ENCODE measurements around the gene MUL1. TPM values are rescaled to one million over a fixed set of nuclear protein-coding genes. Genes with fewer than 3 reads are reported as not detected.
"Not testable (repeated sequence)": the region's sequence is repeated elsewhere in the genome, so short reads cannot be mapped to it uniquely, and the experiment has no call there.

MUL1 gene
- polyA plus RNA-seq, 4 donors = 35.8 to 39.9 (median 37.9) TPM

DNA sequence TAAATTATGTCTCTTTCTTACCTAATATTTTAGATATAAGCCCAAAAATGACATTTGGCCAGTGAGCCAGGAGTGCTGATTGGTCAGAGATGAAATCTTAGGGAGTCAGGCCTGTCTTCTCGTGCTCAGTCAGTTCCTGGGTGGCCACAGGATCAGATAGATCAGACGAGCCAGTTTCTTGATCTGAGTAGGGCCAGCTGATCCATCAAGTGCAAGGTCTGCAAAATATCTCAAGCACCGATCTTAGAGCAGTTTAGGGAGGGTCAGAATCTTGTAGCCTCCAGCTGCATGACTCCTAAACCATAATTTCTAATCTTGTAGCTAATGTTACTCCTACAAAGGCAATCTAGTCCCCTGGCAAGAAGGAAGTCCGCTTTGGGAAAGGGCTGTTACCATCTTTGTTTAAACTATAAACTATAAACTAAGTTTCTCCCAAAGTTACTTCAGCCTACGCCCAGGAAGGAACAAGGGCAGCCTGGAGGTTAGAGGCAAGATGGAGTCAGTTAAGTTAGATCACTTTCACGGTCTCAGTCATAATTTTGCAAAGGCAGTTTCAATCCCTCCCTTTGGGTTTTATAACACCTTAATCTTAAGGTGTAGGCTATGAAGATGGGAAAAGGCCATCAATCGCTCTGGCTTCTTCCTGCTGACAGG is 11.8 kb upstream of the MUL1 start:
- not testable (repeated sequence) for DNase-seq (ENCODE audit: low read depth in 4 of 4, low spot score in 3 of 4)

DNA sequence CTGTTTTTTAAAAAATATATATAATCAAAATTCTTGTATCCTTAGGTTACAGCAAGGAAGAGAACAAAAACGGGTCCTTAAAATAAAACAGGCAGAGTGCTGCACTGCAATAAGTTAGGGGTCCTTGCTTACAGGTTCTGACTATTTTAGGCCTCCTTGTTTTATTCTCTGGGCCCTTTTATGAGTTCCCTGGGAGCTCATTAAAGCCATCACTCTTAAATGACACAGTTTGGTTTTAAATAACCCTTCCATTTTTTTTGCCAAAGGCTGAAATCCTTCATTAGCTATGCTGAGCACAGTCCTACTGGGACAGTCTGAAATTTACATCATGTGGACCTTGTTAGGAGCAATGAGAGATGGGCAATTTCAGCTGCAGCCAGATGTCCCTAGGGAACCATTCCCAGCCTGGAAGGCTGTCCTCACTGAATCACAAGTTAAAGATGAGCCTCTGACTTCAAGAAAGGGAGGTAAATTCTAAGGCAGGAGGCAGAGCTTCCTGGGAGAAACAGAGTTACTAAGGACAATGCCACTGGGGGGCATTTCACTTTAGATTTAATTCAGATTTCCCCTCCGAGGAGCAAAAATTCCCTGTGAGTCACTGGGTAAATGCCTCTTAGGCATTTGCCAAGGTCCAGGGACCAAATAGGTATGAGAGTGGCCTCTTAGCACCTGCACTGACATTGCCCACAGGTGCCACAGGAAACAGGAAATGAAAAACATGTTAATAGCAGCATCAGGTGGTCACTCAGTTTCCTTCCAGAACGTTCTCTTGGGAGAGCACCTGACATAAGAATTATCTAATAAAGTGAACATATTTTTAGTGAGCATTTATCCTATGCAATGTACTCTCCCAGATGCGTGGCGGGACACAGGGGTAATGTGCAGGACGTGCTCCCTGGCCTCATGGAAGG is 3.8 kb upstream of the MUL1 start:
- no peak for DNase-seq (ENCODE audit: low read depth in 4 of 4, low spot score in 3 of 4)

DNA sequence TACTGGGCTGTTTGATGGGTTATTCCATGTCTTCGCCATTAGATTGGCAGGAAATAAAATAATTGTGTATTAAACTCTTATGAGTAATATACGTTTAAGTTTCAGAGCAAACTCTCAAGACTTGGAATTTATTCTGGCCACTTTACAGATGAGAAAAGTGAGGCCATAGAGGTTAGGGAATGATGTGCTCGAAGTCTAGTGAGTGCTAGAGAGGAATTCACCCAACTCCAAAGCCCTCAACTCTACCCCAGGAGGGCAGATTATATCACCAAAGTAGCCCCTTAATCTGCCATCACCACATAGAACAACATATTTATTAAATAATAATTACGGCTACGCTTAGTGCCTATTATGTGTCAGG is 440 bp upstream of the MUL1 start:
- no peak for DNase-seq (ENCODE audit: low read depth in 4 of 4, low spot score in 3 of 4)

DNA sequence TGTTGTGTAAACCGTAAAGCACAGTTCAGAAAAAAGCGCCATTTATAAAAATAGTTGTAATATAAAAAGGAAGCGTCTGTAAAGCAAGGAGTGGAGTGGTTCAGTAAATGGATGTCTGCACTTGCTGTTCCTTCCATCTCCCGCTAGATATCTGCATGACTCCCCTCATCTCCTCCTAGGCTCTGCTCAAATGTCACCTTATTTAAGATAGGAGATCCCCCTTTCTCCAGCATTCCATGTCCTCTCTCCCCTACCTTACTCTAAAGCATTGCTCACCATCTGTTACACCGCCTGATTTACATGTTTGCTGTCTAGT is 745 bp downstream of the MUL1 start:
- DNase-seq (ENCODE audit: low read depth in 4 of 4, low spot score in 3 of 4) = no peak

DNA sequence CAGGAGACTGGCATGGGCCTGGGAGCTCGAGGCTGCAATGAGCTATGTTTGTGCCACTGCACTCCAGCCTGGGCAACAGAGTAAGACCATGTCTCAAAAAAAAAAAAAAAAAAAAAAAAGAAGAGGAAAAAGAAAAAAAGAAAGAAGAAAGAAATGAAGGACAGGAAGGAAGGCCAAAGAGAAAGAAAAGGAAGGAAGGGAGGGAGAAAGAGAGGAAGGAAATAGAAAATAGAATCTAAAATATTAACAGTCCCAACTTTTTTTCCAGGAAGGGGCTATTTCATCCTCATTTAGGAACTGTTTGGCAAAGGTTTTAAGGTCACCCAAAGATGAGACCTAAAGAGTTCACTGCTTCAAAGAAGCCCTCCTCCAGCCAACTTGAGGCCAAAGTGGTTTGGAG is 2.5 kb downstream of the MUL1 start:
- no peak for DNase-seq (ENCODE audit: low read depth in 4 of 4, low spot score in 3 of 4)

DNA sequence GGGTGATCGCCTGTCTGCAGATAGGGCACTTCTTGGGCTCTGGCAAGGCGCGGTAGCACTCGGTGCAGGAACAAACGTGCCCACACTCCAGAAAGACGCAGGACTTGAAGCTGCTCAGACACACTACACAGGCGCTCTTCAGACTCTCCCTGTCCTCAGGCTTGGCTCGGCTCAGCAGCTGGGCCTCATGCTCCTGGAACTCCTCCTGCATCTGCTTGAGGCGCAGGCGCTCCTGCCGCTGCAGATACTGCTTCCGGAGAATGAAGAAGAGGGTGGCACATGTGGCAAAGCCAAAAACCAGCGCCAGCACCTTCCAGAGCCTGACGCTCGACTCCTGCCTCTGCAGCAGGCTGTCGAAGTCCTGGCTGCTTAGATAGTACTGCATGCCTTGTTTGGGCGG is 7.2 kb downstream of the MUL1 start:
- no peak for DNase-seq (ENCODE audit: low read depth in 4 of 4, low spot score in 3 of 4)

DNA sequence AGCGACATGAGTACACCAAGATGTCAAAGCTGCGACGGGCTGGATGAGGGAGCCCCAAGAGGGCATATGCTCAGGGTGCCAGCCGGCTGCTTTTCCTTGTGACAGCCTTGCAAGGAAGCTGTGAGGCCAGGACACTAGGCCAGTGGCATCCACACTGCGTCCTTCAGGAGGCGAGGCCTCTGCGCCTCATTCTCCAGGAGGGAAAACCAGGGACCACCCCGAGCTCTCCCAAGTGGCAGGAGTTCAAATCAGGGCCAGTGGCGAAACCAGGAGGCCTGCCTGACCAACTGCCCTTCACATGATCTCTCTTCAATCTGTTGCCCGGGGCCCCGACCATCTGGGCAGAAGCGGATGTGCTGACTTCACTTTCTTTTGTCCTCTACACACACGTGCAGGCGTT is 8.2 kb downstream of the MUL1 start:
- DNase-seq (ENCODE audit: low read depth in 4 of 4, low spot score in 3 of 4) = no peak

DNA sequence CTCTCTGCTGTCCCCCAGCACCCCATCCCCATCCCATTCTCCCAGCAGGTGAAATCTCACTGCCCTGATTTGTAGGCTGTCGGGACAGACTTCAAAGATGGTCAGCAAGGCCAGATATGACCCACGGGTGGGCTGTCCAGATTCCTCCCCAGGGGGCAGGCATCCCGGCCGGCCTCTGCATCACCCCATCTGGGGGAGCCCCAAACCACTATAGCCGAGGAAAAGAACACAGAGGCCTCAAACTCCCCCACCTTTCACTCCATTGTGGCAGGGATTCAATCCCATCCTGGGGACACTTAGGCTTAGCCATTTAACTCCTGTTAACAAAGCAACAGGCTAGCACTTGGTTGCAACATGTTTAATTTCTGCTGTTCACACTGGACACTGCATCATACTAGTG is 8.8 kb downstream of the MUL1 start:
- DNase-seq (ENCODE audit: low read depth in 4 of 4, low spot score in 3 of 4) = no peak

DNA sequence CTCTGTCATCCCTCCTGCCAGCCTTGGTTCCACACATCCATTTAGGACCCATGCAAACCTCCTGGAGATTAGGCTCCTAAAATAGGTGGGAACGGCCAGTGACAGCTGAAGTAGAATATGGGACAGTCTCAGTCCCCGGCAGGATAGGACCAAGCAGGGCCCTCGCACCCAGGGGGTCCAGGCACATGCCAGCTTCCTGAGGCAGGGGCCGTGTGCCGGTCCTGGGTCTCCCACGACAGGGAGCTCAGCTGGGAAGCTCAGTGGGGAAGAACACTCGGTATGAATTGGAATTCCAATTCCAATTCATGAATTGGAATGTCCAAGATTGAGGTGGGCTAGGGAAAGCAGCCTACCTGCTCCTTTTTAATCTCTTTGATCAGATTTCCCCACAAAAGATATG is 9.8 kb downstream of the MUL1 start:
- DNase-seq (ENCODE audit: low read depth in 4 of 4, low spot score in 3 of 4) = no peak

DNA sequence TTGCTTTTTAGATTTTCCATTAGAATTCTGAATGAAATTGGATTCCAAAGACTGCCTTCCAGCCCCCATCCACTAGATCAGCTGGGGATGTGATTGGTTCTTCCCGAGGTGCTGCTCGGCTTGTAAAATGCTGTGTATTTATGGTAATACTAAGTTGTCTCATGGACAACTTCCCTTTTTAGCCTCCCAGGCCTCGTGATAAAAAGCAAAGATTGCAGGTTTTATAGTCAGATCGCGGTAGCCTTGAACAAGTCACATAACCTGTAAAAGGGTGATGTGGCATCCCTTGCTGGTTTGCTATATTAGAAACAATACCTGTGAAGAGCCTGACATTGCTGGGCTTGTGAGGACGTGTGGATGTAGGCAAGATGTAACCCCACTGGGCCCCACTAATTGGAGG is 10.4 kb downstream of the MUL1 start:
- no peak for DNase-seq (ENCODE audit: low read depth in 4 of 4, low spot score in 3 of 4)

DNA sequence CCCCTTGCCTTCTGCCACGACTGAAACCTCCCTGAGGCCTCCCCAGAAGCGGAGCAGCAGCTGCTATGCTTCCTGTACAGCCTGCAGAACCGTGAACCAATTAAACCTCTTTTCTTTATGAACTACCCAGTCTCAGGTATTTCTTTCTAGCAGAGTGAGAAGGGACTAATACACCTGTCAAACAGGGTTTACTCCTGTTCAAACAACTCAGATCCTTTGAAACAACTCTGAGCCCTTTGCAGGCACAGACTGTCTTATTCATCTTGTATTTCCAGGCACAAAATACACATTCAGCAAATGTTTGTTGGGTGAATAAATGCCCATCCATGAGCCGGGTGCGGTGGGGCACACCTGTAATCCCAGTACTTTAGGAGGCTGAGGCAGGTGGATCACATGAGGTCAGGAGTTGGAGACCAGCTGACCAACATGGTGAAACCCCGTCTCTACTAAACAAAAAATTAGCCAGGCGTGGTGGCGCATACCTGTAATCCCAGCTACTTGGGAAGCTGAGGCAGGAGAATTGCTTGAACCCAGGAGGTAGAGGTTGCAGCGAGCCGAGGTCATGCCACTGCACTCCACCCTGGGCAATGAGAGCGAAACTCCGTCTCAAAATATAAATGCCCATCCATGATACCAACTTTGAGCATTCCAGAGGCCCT is 11.1 kb downstream of the MUL1 start:
- DNase-seq (ENCODE audit: low read depth in 4 of 4, low spot score in 3 of 4) = not testable (repeated sequence)

DNA sequence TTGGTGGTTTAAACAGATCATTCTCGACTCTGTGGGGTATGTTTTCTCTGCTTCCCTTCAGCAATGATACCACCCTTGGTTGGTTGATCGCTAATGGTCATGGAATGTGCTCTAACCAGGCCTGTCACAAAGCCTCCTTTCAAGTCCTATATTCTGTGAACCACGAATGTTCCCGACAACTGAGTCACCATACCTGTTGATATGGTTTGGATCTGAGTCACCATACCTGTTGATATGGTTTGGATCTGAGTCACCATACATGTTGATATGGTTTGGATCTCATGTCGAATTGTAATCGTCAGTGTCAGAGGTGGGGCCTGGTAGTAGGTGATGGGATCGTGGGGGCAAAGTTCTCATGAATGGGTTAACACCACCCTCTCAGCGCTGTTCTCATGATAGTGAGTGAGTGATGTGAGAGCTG is 11.7 kb downstream of the MUL1 start:
- DNase-seq (ENCODE audit: low read depth in 4 of 4, low spot score in 3 of 4) = no peak

DNA sequence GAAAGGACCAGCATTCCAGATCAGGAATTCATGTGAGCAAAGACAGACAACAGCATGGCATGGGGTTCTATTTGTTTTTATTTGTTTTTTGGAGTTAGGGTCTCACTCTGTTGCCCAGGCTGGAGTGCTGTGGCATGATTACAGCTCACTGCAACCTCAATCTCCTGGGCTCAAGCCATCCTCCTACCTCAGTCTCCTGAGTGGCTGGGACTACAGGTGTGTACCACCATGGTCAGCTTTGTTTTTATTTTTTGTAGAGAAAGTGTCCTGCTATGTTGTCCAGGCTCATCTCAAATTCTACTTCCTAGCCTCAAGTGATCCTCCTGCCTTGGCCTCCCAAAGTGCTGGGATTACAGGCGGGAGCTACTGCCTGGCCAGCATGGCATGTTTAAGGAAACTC is 12.3 kb downstream of the MUL1 start:
- no peak for DNase-seq (ENCODE audit: low read depth in 4 of 4, low spot score in 3 of 4)

DNA sequence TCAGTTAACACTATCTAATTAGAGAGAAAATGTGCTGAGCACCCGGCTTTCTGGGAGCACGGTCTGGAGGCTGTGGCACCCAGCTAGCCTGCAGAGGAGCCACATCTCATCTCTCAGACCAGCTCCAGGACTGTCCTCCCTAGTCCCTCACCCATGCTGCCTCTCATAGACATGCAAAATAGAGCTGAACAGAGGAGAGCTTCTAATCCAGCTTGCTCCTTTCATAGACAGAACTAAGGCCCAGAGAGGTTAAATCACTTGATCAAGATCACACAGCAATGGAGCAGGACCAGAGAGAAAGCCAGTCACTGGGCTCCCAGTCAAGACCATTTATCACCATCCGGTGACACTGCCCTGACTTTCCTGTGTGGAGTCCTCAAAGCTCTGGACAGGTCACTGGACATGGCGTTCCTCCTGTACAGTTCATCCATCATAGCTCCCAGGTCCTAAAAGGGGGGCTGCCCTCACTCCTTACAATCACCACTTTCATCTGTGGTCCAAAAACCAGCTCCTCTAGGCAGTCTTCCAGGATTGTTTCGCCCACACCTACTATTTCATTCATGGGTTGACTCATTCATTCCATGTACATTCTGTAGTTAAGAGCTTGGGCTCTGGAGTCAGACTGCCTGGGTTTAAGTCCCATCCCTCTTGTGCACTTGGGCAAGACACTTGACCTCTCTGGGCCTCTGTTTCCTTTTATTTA is 13.2 kb downstream of the MUL1 start:
- DNase-seq (ENCODE audit: low read depth in 4 of 4, low spot score in 3 of 4) = no peak

DNA sequence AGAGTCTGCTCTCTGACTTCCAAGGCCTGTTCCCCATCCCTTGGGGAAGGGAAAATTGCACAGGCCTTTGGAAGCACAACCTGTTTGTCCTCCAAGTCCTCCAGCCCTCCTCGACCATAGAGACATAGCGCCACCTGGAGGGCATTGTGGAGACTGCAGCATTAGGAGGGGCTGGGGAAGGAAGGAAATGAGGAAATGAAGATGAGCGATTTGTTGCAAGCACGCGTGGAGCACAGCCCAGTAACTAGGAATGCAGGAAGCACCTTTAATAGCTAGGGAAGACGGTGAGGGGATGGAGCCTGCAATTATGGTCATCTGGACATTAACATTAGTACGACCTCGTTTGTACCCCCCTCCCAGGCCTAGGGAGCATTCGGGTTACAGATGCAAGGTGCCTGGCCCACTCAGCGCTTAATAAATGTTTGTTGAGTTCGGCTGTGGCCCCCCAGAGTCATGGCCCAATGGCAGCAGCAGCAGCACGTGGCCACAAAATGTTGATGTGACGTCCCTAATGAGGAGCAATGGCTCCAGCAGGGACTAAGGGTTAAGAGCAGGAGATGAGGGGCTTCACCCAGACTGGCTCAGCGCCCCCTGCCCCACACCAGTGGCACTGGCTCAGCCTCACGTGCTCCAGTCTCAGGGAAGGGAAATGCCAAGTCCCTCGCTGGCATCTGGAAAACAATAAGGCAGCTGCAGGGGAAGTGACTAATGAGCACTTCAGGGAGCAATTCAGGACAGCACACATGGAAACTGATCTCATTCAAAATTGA is 13.9 kb downstream of the MUL1 start:
- peak in 3 of 4 donors; percentile 82 to 87 (median 82) for DNase-seq (ENCODE audit: low read depth in 4 of 4, low spot score in 3 of 4)

DNA sequence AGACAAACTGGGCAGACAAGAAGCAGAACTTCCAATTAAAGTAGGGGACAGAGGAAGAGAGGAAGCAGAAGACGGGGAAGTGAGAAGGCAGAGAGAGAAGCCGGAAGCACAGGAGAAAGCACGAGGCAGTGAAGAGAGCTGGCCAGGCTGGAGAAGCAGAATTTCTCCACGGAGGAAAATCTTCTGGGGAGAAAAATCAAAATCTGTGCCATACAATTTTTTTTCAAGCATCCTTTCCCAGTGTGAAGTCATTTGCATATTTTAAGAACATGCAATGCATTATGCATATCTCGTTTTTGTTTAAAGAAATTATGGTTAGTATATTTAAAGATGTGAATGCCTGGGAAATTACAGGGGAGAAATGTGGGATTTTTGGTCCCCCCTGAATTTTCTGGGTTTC is 14.6 kb downstream of the MUL1 start:
- no peak for DNase-seq (ENCODE audit: low read depth in 4 of 4, low spot score in 3 of 4)

DNA sequence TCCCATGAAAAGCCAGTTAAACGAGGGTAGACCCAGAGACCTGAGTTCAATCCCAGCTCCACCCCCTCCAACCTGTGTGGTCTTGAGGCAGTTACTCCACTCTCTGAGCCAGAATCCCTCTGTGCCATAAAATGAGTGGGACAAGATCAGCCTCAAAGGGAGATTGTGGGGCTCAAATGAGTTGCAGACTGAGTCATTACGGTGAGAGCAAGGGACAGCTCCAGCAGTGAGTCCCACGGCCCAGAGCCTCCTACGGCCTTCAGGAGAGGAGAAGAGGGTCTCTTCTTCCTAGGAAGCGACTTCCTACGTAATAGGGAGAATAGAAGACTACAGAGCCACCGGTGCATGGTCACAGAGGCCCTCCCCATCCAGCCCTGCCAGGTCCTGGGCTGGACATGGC is 15.2 kb downstream of the MUL1 start:
- no peak for DNase-seq (ENCODE audit: low read depth in 4 of 4, low spot score in 3 of 4)

DNA sequence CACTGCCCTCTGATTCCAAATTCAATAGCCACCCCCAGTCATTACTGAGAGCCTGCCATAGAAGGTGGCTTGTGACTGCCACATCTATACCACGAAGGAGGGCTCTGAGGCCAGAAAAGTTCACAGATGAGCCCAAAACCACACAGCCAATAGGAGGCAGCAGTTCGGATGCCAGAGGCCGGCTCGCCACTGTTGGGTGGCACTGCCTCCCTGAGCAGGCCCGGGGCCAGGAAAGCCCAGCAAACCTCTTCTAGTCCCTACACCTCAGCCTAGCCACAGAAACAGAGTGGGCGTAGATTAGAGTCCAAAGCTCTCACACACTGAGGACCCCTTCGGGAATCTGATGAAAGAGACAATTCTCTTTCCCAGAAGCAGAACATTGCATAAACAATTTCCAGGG is 16.1 kb downstream of the MUL1 start:
- DNase-seq (ENCODE audit: low read depth in 4 of 4, low spot score in 3 of 4) = no peak

DNA sequence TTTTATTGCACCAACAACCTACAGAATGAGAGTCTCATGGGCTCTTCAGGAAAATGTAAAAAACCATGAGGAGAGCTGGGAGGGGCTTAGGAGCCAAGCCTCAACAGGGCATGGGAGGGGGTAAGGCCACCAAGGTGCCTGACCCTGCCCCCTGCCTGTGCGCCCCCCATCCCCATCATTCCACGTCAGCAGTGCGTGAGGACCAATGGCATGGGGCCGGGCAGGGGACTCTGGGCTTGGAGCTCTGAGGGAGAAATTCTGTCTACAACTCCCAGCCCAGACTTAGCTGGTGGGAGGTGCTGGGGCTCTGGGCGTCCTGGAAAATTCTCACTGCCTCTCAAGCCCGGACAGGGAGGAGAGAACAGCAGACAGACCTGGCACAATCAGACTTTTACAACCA is 16.8 kb downstream of the MUL1 start:
- no peak for DNase-seq (ENCODE audit: low read depth in 4 of 4, low spot score in 3 of 4)

DNA sequence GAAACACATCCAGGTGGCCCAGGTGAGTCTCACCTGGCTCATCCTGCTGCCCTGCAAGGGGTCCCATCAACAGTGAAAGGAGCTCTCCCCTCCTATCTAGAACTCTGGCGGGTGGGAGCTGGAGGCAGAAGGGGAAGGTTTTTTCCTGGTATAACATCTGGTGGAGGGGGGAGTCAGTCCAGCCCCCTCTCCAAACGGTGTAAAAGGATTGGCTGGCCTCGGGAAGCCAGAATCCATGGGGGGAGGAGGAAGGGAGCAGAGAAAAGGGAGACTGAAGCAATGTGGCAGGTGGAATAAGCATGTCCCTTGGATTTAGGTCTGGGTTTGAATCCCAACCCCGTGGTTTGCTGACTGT is 20.7 kb downstream of the MUL1 start:
- DNase-seq (ENCODE audit: low read depth in 4 of 4, low spot score in 3 of 4) = no peak
